ENCODE data around the gene PWWP2B.

GRCh38 chr10:132393695-132394181, 3.3 kb upstream of the PWWP2B start:
- TF ChIP-seq CTCF (IDR thresholded peaks at IDR 0.05; ENCODE audit: insufficient read depth, low read depth, low read length) (no peak), EZH2 (IDR thresholded peaks at IDR 0.05; ENCODE audit: insufficient read depth, low read length) (no peak)
